ENCODE results near the gene AGA.

GRCh38 chr4:177408023-177408422 is 34.2 kb downstream of the AGA start:
- TF ChIP-seq CTCF (IDR thresholded peaks at IDR 0.05) (no peak), POLR2A (IDR thresholded peaks at IDR 0.05) (no peak)
